Panc1 (cell line): Measurements from ENCODE around the gene ALDH2. TPM values are rescaled to one million over a fixed set of nuclear protein-coding genes. Genes with fewer than 3 reads are reported as not detected.

ENCODE experiments used
- ATAC-seq: fragments of 200-7000 bp; cut with Tn5 transposase; 2 replicates; pipeline ENCODE4 v1.9.1; 2020; ENCODE audit warnings: mild to moderate bottlenecking, moderate library complexity
- BruUV-seq: library from RNA; stranded (reverse); fragments of 400-500 nt; replicated peaks from 2 replicates; lab custom pipeline; 2021; lab: Mats Ljungman, UMichigan
- CTCF ChIA-PET: fragments of 300-600 bp; sonication (Branson Sonifier 250); formaldehyde crosslinking; loops from one replicate; lab custom pipeline; 2022; ENCODE audit warnings: antibody characterized with exemption; lab: Charles Lee
- POLR2A ChIA-PET: fragments of 300-600 bp; sonication (Branson Sonifier 250); formaldehyde crosslinking; loops from one replicate; lab custom pipeline; 2022; ENCODE audit warnings: antibody characterized with exemption; lab: Charles Lee
- DNase-seq: peaks from one replicate; pipeline ENCODE4 v3.0.0-alpha.2; 2010; ENCODE audit warnings: low read depth, low spot score
- H3K27ac ChIP-seq: 2 replicates; pipeline ENCODE4 v1.5.1; 2011; ENCODE audit warnings: mild to moderate bottlenecking, low read length, inconsistent platforms
- H3K27me3 ChIP-seq: fragments of 200-500 bp; sonication (Bioruptor generic); 2 replicates; pipeline ENCODE4 v1.6.0; 2014; ENCODE audit warnings: low read length, inconsistent platforms; ENCODE audit not compliant: control insufficient read depth, insufficient read depth
- H3K36me3 ChIP-seq: fragments of 200-500 bp; sonication (Bioruptor generic); 2 replicates; pipeline ENCODE4 v1.5.1; 2014; ENCODE audit warnings: inconsistent platforms, mild to moderate bottlenecking, low read length, moderate library complexity; ENCODE audit not compliant: control insufficient read depth, insufficient read depth
- H3K4me1 ChIP-seq: 2 replicates; pipeline ENCODE4 v1.5.1; 2011; ENCODE audit warnings: inconsistent platforms, mild to moderate bottlenecking, low read length, moderate library complexity; ENCODE audit not compliant: control insufficient read depth, insufficient read depth
- H3K4me3 ChIP-seq, 2 experiments: 2 replicates each; pipeline ENCODE4 v1.5.1; 2011 to 2012; ENCODE audit warnings: low read depth in 2 of 2, low read length in 2 of 2, mild to moderate bottlenecking in 2 of 2, inconsistent platforms in 1 of 2, moderate library complexity in 1 of 2
- H3K9me3 ChIP-seq: fragments of 200-500 bp; sonication (Bioruptor generic); 2 replicates; pipeline ENCODE4 v1.5.1; 2014; ENCODE audit warnings: low read depth, mild to moderate bottlenecking, inconsistent platforms, low read length, moderate library complexity; ENCODE audit not compliant: control insufficient read depth, insufficient read depth
- CTCF ChIP-seq: fragments of 450-650 bp; IDR thresholded peaks from 2 replicates; pipeline ENCODE4 v1.5.1; 2017; ENCODE audit warnings: mild to moderate bottlenecking
- POLR2AphosphoS5 ChIP-seq: IDR thresholded peaks from 2 replicates; pipeline ENCODE4 v1.6.1; 2012; ENCODE audit warnings: mild to moderate bottlenecking, low read depth, low read length, moderate library complexity
- REST ChIP-seq, 2 experiments: IDR thresholded peaks; 2 replicates each; pipeline ENCODE4 v1.6.1; 2011 to 2012; ENCODE audit warnings: low read depth in 2 of 2, control low read depth in 1 of 2, low read length in 1 of 2, mild to moderate bottlenecking in 1 of 2, moderate library complexity in 1 of 2; ENCODE audit not compliant: insufficient read depth in 1 of 2
- SIN3A ChIP-seq: IDR thresholded peaks from 2 replicates; pipeline ENCODE4 v1.6.1; 2012; ENCODE audit warnings: low read depth, mild to moderate bottlenecking, low read length, moderate library complexity, borderline replicate concordance; ENCODE audit not compliant: insufficient read depth
- TCF7L2 ChIP-seq: IDR thresholded peaks from 2 replicates; pipeline ENCODE4 v1.6.1; 2011; ENCODE audit warnings: mild to moderate bottlenecking, low read depth, low read length, inconsistent platforms
- in situ Hi-C: cut with HindIII; loops from 2 replicates; pipeline ENCODE4 v1.10.0; 2016; ENCODE audit warnings: low sequenced_read_pairs, low pct_unique_long_range_greater_than_20kb
- intact Hi-C: fragments of 100-400 bp; cut with micrococcal nuclease; formaldehyde crosslinking; loops from one replicate; pipeline ENCODE4 v1.10.0; 2022; ENCODE audit not compliant: unreplicated experiment
- total RNA-seq: library from RNA; stranded (reverse); gene quantifications from one replicate; pipeline ENCODE4 v1.2.1, GENCODE V29; 2021; ENCODE audit not compliant: unreplicated experiment

The ALDH2 gene
- total RNA-seq, 1 experiment from 2014 or later = 9.0 TPM

- Histone ChIP-seq H3K27me3 (no peaks in the 10 kb centered on the region), H3K27ac (no peak overlapping the region), H3K4me3 (no peak overlapping the region), H3K9me3 (no peaks in the 10 kb centered on the region), H3K36me3 (no peaks in the 10 kb centered on the region), H3K4me1 (no peaks in the 10 kb centered on the region)
- no peak for TF ChIP-seq REST (IDR thresholded peaks at IDR 0.05; ENCODE audit: insufficient read depth in 1 of 2, low read depth in 2 of 2, low read length in 1 of 2)
- TF ChIP-seq CTCF = no peak
- TF ChIP-seq SIN3A = no peak
- TF ChIP-seq TCF7L2 = no peak
- no peak for TF ChIP-seq POLR2AphosphoS5
- in situ Hi-C loops (no loop called here), intact Hi-C loops (no loop called here)
- CTCF ChIA-PET = no interaction called here
- DNase-seq = no peak
- POLR2A ChIA-PET = no interaction called here
- no peak for ATAC-seq
- BruUV-seq = no TSS peak
Measured at GRCh38 chr12:111807232-111807631, 40.5 kb downstream of the ALDH2 start.

- Histone ChIP-seq H3K27ac (no peak overlapping the region), H3K36me3 (no peaks in the 10 kb centered on the region), H3K4me3 (no peak overlapping the region), H3K9me3 (no peaks in the 10 kb centered on the region), H3K27me3 (no peaks in the 10 kb centered on the region), H3K4me1 (no peaks in the 10 kb centered on the region)
- in situ Hi-C loops = no loop called here
- ChIA-PET POLR2A (interaction anchor here (0.5 to 1.0 kb wide), 3 partner anchors 37 to 75 kb away, joined by 3 to 9 read pairs (median 6); no protein-coding TSS in a partner anchor), CTCF (interaction anchor here (0.6 to 1.8 kb wide), 9 partner anchors 22 to 416 kb away, joined by 3 to 17 read pairs (median 3); no protein-coding TSS in a partner anchor)
- BruUV-seq = no TSS peak
- DNase-seq (peak; percentile 50), ATAC-seq (peak; percentile 96)
- intact Hi-C loops = loop anchor here (1.0 kb wide), 1 partner anchor 60 kb away; no protein-coding TSS in a partner anchor
- TF ChIP-seq POLR2AphosphoS5 = no peak
- TF ChIP-seq SIN3A = no peak
- peak; percentile 92 for TF ChIP-seq CTCF
Measured at GRCh38 chr12:111812881-111813741, 46.4 kb downstream of the ALDH2 start.
